Measurements from ENCODE around the gene GABARAP. TPM values are rescaled to one million over a fixed set of nuclear protein-coding genes. Genes with fewer than 3 reads are reported as not detected.
A peak's percentile ranks its signal among the peaks of the same experiment; 100 is the strongest.

GABARAP gene
- total and polyA plus RNA-seq, 2 of the 8 experiments (the other 6 are each of a cell fraction or from before 2014, with no cell fraction given) = 252 to 581 TPM

GRCh38 chr17:7252176-7253043, 10.2 kb upstream of the GABARAP start, which contains the start of gene ELP5 (continued):
- TF ChIP-seq GABPA (IDR thresholded peaks at IDR 0.05; ENCODE audit: borderline replicate concordance, insufficient read depth, low read length) (no peak), E2F6 (IDR thresholded peaks at IDR 0.05) (no peak), SRF (IDR thresholded peaks at IDR 0.05; ENCODE audit: low read depth, low read length) (0 out of 2 replicates have a peak, but pooled peaks have one; percentile 3), ASH2L (IDR thresholded peaks at IDR 0.05; ENCODE audit: low read length) (peak; percentile 95), KDM4A (IDR thresholded peaks at IDR 0.05; ENCODE audit: low read depth, low read length, severe bottlenecking) (peak; percentile 88), SIRT6 (IDR thresholded peaks at IDR 0.05; ENCODE audit: low read length) (no peak), POLR2A (IDR thresholded peaks at IDR 0.05; ENCODE audit: control extremely low read depth in 1 of 2, low read depth in 2 of 2, low read length in 2 of 2) (peak in 1 of 2 experiments; percentile 91; a peak in 2 of 3 replicates), KDM1A (IDR thresholded peaks at IDR 0.05; ENCODE audit: borderline replicate concordance, low read length) (peak; percentile 22; the same call in 1 of the 2 replicates), RNF2 (IDR thresholded peaks at IDR 0.05; ENCODE audit: borderline replicate concordance, low read depth, low read length, missing control alignments, poor library complexity, severe bottlenecking) (no peak), SP4 (IDR thresholded peaks at IDR 0.05; ENCODE audit: low read length) (peak; percentile 84; the same call in 1 of the 2 replicates), CTBP2 (IDR thresholded peaks at IDR 0.05; ENCODE audit: borderline replicate concordance, insufficient read depth, insufficient read length, low read length) (no peak), GTF2F1 (IDR thresholded peaks at IDR 0.05; ENCODE audit: borderline replicate concordance, low read depth, low read length) (no peak)
